NCI-H1436 (cell line): ENCODE measurements around the gene IWS1.
"Not testable (repeated sequence)": the region's sequence is repeated elsewhere in the genome, so short reads cannot be mapped to it uniquely, and the experiment has no call there.

Experiments used
- DNase-seq: peaks from one replicate; lab custom pipeline; 2025; lab: John Stamatoyannopoulos, UW

Gene IWS1

GRCh38 chr2:127560931-127561280, 34.6 kb upstream of the IWS1 start:
- no peak for DNase-seq

GRCh38 chr2:127560201-127560930, 34.1 kb upstream of the IWS1 start:
- DNase-seq: no peak

GRCh38 chr2:127559454-127559853, 33.2 kb upstream of the IWS1 start:
- no peak for DNase-seq

GRCh38 chr2:127558911-127559310, 32.6 kb upstream of the IWS1 start:
- DNase-seq: no peak

GRCh38 chr2:127552846-127553245, 26.6 kb upstream of the IWS1 start:
- no peak for DNase-seq

- no peak for DNase-seq
Measured at GRCh38 chr2:127552336-127552735, 26.0 kb upstream of the IWS1 start.

- DNase-seq: no peak
Measured at GRCh38 chr2:127551221-127551930, 25.1 kb upstream of the IWS1 start.

- no peak for DNase-seq
Measured at GRCh38 chr2:127546797-127547196, 20.5 kb upstream of the IWS1 start.

GRCh38 chr2:127545796-127546195, 19.5 kb upstream of the IWS1 start:
- DNase-seq: no peak

GRCh38 chr2:127545189-127545588, 18.9 kb upstream of the IWS1 start:
- no peak for DNase-seq

- not testable (repeated sequence) for DNase-seq
Measured at GRCh38 chr2:127543013-127543501, 16.8 kb upstream of the IWS1 start.

GRCh38 chr2:127542231-127542630, 15.9 kb upstream of the IWS1 start:
- DNase-seq: no peak

- DNase-seq: no peak
Measured at GRCh38 chr2:127541809-127542208, 15.5 kb upstream of the IWS1 start.

GRCh38 chr2:127537644-127538043, 11.4 kb upstream of the IWS1 start:
- DNase-seq: no peak

- DNase-seq: no peak
Measured at GRCh38 chr2:127536707-127537541, 10.6 kb upstream of the IWS1 start.

- no peak for DNase-seq
Measured at GRCh38 chr2:127535918-127536317, 9.6 kb upstream of the IWS1 start.

- no peak for DNase-seq
Measured at GRCh38 chr2:127535422-127535901, 9.2 kb upstream of the IWS1 start, which contains the start of gene MYO7B. TSS of gene MYO7B (plus strand) at chr2:127535683. CDS start at chr2:127559723, 24,040 bp downstream.

GRCh38 chr2:127532296-127532695, 6.0 kb upstream of the IWS1 start:
- no peak for DNase-seq

- DNase-seq: no peak
Measured at GRCh38 chr2:127531221-127531648, 4.9 kb upstream of the IWS1 start.

GRCh38 chr2:127530245-127531140, 4.2 kb upstream of the IWS1 start:
- DNase-seq: no peak

- not testable (repeated sequence) for DNase-seq
Measured at GRCh38 chr2:127529416-127529815, 3.1 kb upstream of the IWS1 start.
